GM13976 (cell line): ENCODE data around the gene MYO1C.
"Not testable (repeated sequence)": the region's sequence is repeated elsewhere in the genome, so short reads cannot be mapped to it uniquely, and the experiment has no call there.

Experiments
- DNase-seq: peaks from one replicate; pipeline ENCODE4 v3.0.0; 2012; ENCODE audit warnings: low spot score
- in situ Hi-C: fragments of 300-500 bp; cut with MboI; formaldehyde crosslinking; loops from one replicate; pipeline ENCODE4 v1.12.0; 2022; ENCODE audit warnings: low sequenced_read_pairs, mixed read lengths, inconsistent platforms; ENCODE audit not compliant: unreplicated experiment
- TF ChIP-seq, protein P1 (sequence below): IDR thresholded peaks from 2 replicates; pipeline ENCODE4 v1.5.1; 2012; ENCODE audit warnings: borderline replicate concordance, mild to moderate bottlenecking; ENCODE audit not compliant: insufficient read depth; ENCODE audit errors: extremely low read depth, missing control alignments, control extremely low read depth

The MYO1C gene

GRCh38 chr17:1529863-1530262 is 37.4 kb upstream of the MYO1C start:
- TF ChIP-seq, protein P1, sequence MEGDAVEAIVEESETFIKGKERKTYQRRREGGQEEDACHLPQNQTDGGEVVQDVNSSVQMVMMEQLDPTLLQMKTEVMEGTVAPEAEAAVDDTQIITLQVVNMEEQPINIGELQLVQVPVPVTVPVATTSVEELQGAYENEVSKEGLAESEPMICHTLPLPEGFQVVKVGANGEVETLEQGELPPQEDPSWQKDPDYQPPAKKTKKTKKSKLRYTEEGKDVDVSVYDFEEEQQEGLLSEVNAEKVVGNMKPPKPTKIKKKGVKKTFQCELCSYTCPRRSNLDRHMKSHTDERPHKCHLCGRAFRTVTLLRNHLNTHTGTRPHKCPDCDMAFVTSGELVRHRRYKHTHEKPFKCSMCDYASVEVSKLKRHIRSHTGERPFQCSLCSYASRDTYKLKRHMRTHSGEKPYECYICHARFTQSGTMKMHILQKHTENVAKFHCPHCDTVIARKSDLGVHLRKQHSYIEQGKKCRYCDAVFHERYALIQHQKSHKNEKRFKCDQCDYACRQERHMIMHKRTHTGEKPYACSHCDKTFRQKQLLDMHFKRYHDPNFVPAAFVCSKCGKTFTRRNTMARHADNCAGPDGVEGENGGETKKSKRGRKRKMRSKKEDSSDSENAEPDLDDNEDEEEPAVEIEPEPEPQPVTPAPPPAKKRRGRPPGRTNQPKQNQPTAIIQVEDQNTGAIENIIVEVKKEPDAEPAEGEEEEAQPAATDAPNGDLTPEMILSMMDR: no peak
- in situ Hi-C loops: no loop called here
- DNase-seq: no peak

DNA sequence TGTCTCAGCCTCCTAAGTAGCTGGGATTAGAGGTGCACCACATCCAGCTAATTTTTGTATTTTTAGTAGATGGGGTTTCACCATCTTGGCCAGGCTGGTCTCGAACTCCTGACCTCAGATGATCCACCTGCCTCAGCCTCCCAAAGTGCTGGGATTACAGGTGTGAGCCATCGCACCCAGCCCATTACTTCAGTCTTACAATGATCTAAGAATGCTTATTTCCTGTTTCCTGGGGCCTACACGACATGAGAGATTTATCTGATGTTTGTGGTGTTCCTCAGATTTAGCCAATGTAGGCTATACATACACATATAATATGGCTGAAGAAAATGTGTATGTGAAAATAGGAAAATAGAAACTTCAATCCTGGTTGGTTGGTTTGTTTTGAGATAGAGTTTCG is 34.4 kb upstream of the MYO1C start:
- in situ Hi-C loops, DNase-seq: not testable (repeated sequence)

DNA sequence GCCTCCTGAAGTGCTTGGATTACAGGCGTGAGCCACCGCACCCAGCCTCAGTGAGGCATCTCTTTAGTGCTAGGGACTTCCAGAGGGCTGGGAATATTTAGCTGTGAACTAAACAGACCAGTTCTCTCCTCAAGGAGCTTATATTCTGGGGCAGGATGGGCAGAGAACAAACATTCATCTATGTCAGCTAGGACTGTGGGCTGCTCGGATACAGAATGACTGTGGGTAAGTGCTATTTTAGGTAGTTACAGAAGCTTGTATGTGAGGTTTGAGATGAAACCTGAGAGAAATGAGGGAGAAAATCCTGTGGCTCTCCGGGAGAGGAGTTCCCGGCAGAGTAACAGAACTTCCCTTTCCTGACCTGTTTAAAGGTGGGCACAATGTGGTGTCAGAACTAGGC is 30.1 kb upstream of the MYO1C start:
- TF ChIP-seq, protein P1: no peak
- no peak for DNase-seq
- in situ Hi-C loops: no loop called here

GRCh38 chr17:1521086-1521640 is 28.7 kb upstream of the MYO1C start:
- no peak for DNase-seq
- in situ Hi-C loops: no loop called here
- TF ChIP-seq, protein P1: no peak

- TF ChIP-seq, protein P1: no peak
- in situ Hi-C loops: loop anchor here (10.0 kb wide), 1 partner anchor 165 kb away; no protein-coding TSS in a partner anchor
- DNase-seq: no peak
Measured at GRCh38 chr17:1519678-1520077, 27.2 kb upstream of the MYO1C start.

- in situ Hi-C loops: loop anchor here (10.0 kb wide), 1 partner anchor 164 kb away; no protein-coding TSS in a partner anchor
- TF ChIP-seq, protein P1: no peak
- no peak for DNase-seq
Measured at GRCh38 chr17:1518410-1518809, 25.9 kb upstream of the MYO1C start.

- TF ChIP-seq, protein P1: no peak
- peak; percentile 100 for DNase-seq
- in situ Hi-C loops: loop anchor here (10.0 kb wide), 1 partner anchor 162 kb away; no protein-coding TSS in a partner anchor
Measured at GRCh38 chr17:1516388-1517161, 24.1 kb upstream of the MYO1C start, which contains the start of gene INPP5K. Gene INPP5K (minus strand): TSS chr17:1516612. CDS start chr17:1516499, 113 bp downstream.
